Stimulated activated CD8-positive, alpha-beta memory T cell treated with anti-CD3 and anti-CD28 coated beads, Interleukin-2, amount 100 ng/mL, for 1 hour (primary cell): Measurements from ENCODE around the gene CUL9.

ENCODE experiments used
- DNase-seq, 2 donors: peaks; one replicate each; pipeline ENCODE4 v3.0.0-alpha.2; 2020; ENCODE audit warnings: low read depth in 2 of 2

CUL9 gene

GRCh38 chr6:43173591-43174262, 8.3 kb upstream of the CUL9 start:
- DNase-seq: no peak

- DNase-seq: peak; percentile 88 to 91
Measured at GRCh38 chr6:43174263-43175112, 7.5 kb upstream of the CUL9 start.

GRCh38 chr6:43175676-43176422, 6.1 kb upstream of the CUL9 start:
- no peak for DNase-seq

GRCh38 chr6:43176423-43176786, 5.6 kb upstream of the CUL9 start:
- no peak for DNase-seq

- no peak for DNase-seq
Measured at GRCh38 chr6:43178150-43178549, 3.8 kb upstream of the CUL9 start.

- DNase-seq: no peak
Measured at GRCh38 chr6:43178951-43179830, 2.8 kb upstream of the CUL9 start.

GRCh38 chr6:43180058-43180457, 1.9 kb upstream of the CUL9 start:
- no peak for DNase-seq

GRCh38 chr6:43180985-43181384, 1.0 kb upstream of the CUL9 start:
- no peak for DNase-seq

GRCh38 chr6:43181621-43181941, 415 bp upstream of the CUL9 start:
- no peak for DNase-seq

GRCh38 chr6:43183441-43183840, 1.4 kb downstream of the CUL9 start:
- no peak for DNase-seq

GRCh38 chr6:43184268-43184985, 2.4 kb downstream of the CUL9 start:
- no peak for DNase-seq

GRCh38 chr6:43185391-43185985, 3.5 kb downstream of the CUL9 start:
- no peak for DNase-seq

GRCh38 chr6:43186019-43186418, 4.0 kb downstream of the CUL9 start:
- no peak for DNase-seq

- no peak for DNase-seq
Measured at GRCh38 chr6:43186706-43187105, 4.7 kb downstream of the CUL9 start.

- no peak for DNase-seq
Measured at GRCh38 chr6:43187821-43188220, 5.8 kb downstream of the CUL9 start.

- no peak for DNase-seq
Measured at GRCh38 chr6:43188426-43188825, 6.4 kb downstream of the CUL9 start.

- no peak for DNase-seq
Measured at GRCh38 chr6:43189776-43190304, 7.8 kb downstream of the CUL9 start.

- no peak for DNase-seq
Measured at GRCh38 chr6:43192911-43193310, 10.9 kb downstream of the CUL9 start.

GRCh38 chr6:43193929-43194328, 11.9 kb downstream of the CUL9 start:
- DNase-seq: no peak

GRCh38 chr6:43196337-43196736, 14.3 kb downstream of the CUL9 start:
- no peak for DNase-seq
